ENCODE results near the gene CALML5. TPM values are rescaled to one million over a fixed set of nuclear protein-coding genes. Genes with fewer than 3 reads are reported as not detected.

Gene CALML5
- total RNA-seq, 1 experiment from 2014 or later: not detected

- Histone ChIP-seq H3K9me2 (ENCODE audit: insufficient read depth) (no peaks in the 10 kb centered on the region), H2AFZ (ENCODE audit: low read depth, low read length, poor library complexity, severe bottlenecking) (no peak overlapping the region), H3K4me1 (ENCODE audit: control insufficient read depth in 1 of 2, insufficient read depth in 2 of 2, low read length in 2 of 2) (peaks cover 10 to 29% of the 10 kb centered on the region in 2 experiments), H3K9me3 (ENCODE audit: control insufficient read depth in 1 of 2, insufficient read depth in 1 of 2, low read depth in 1 of 2, low read length in 2 of 2) (no peaks in the 10 kb centered on the region), H3K79me2 (ENCODE audit: insufficient read depth, low read length) (peaks cover 73% of the 10 kb centered on the region), H4K20me1 (ENCODE audit: insufficient read depth) (no peaks in the 10 kb centered on the region), H3K4me3 (replicated peaks in 1 of 2; ENCODE audit: low read depth in 1 of 2, low read length in 2 of 2) (no peak overlapping the region), H3K27ac (ENCODE audit: low read depth, low read length) (no peak overlapping the region), H3K9ac (ENCODE audit: low read length) (no peak overlapping the region), H3K27me3 (ENCODE audit: insufficient read depth, low read length) (no peaks in the 10 kb centered on the region), H3K4me2 (ENCODE audit: low read length) (no peak overlapping the region), H3K36me3 (ENCODE audit: control insufficient read depth in 1 of 2, insufficient read depth in 2 of 2, low read length in 2 of 2) (peaks cover 17 to 21% of the 10 kb centered on the region in 2 experiments)
- ChIA-PET RAD21 (ENCODE audit: low non-redundant PET in 1 of 2, low total read pairs in 2 of 2, uncharacterized antibody in 2 of 2, unreplicated experiment in 2 of 2) (no interaction called here), CTCF (no interaction called here), POLR2A (no interaction called here)
- BruUV-seq (replicated peaks): no TSS peak
- no peak for DNase-seq (ENCODE audit: low read depth, low spot score)
- TF ChIP-seq CTCF (IDR thresholded peaks at IDR 0.05 in 2 of 3, conservative IDR thresholded peaks at IDR 0.05 in 1 of 3; ENCODE audit: borderline replicate concordance in 1 of 3, insufficient read depth in 1 of 3, low read depth in 2 of 3, low read length in 2 of 3) (no peak), ATF3 (IDR thresholded peaks at IDR 0.05) (no peak), ZFX (IDR thresholded peaks at IDR 0.05) (no peak), ELF1 (IDR thresholded peaks at IDR 0.05; ENCODE audit: borderline replicate concordance, low read depth) (no peak)
- intact Hi-C loops (cut with micrococcal nuclease): loop anchor here (5.0 kb wide), 1 partner anchor 98 kb away; no protein-coding TSS in a partner anchor
- ATAC-seq: no peak
These were observed 50.1 kb downstream of the CALML5 start for GRCh38 chr10:5449227-5449626.

Other genes starting within 250 kb of the CALML5 start
- gene UCN3, start 134.6 kb downstream of the CALML5 start, total RNA-seq (2021; ENCODE audit: unreplicated experiment): not detected
- 0.98 TPM for gene TUBAL3, start 94.7 kb downstream of the CALML5 start, total RNA-seq (2021; ENCODE audit: unreplicated experiment)
- 51.2 TPM for gene NET1, start 87.0 kb downstream of the CALML5 start, total RNA-seq (2021; ENCODE audit: unreplicated experiment)
- gene CALML3, start 25.4 kb upstream of the CALML5 start, total RNA-seq (2021; ENCODE audit: unreplicated experiment): not detected
- gene ASB13, start 167.0 kb upstream of the CALML5 start, total RNA-seq (2021; ENCODE audit: unreplicated experiment): 25.9 TPM
- gene TASOR2, start 185.3 kb upstream of the CALML5 start, total RNA-seq (2021; ENCODE audit: unreplicated experiment): 80.3 TPM

All from HCT116 (cell line).